Stomach (tissue), 9 donors: ENCODE results near the gene SLC6A3. TPM values are rescaled to one million over a fixed set of nuclear protein-coding genes. Genes with fewer than 3 reads are reported as not detected.

Experiments
- DNase-seq, 2 donors: peaks; one replicate each; pipeline versions ENCODE4 v3.0.0 to v3.0.0-alpha.2; 2013 to 2019
- H3K27ac ChIP-seq, 5 donors: fragments of 200-600 bp in 4 of 5; sonication (generic) in 4 of 5; one replicate each; pipeline ENCODE4 v1.5.1; 2013 to 2019; ENCODE audit warnings: mild to moderate bottlenecking in 1 of 5, moderate library complexity in 1 of 5
- H3K27me3 ChIP-seq, 3 donors: fragments of 200-600 bp; sonication (generic); one replicate each; pipeline ENCODE4 v1.5.1; 2017 to 2019; ENCODE audit warnings: mixed run types in 1 of 3
- H3K36me3 ChIP-seq, 4 donors: fragments of 200-600 bp; sonication (generic); 1 replicate in 3 of 4; 2 replicates in 1 of 4; pipeline ENCODE4 v1.5.1; 2016 to 2019
- H3K4me1 ChIP-seq, 4 donors: fragments of 200-600 bp; sonication (generic); one replicate each; pipeline ENCODE4 v1.5.1; 2016 to 2019
- H3K4me3 ChIP-seq, 4 donors: fragments of 200-600 bp; sonication (generic) in 3 of 4; one replicate each; pipeline ENCODE4 v1.5.1; 2016 to 2019; ENCODE audit warnings: mild to moderate bottlenecking in 1 of 4
- H3K9me3 ChIP-seq, 4 donors: fragments of 200-600 bp; sonication (generic); one replicate each; pipeline ENCODE4 v1.5.1; 2016 to 2019
- EP300 ChIP-seq: sonication (generic); formaldehyde crosslinking; IDR thresholded peaks from one replicate; pipeline ENCODE4 v1.6.1; 2017; ENCODE audit warnings: antibody characterized with exemption
- POLR2A ChIP-seq, 4 donors: fragments of 450-650 bp; IDR thresholded peaks; one replicate each; pipeline ENCODE4 v1.6.1; 2016; ENCODE audit warnings: antibody characterized with exemption in 4 of 4, control low read depth in 2 of 4, mild to moderate bottlenecking in 1 of 4, moderate library complexity in 1 of 4
- POLR2AphosphoS5 ChIP-seq, 3 donors: sonication (generic); formaldehyde crosslinking; IDR thresholded peaks; one replicate each; pipeline ENCODE4 v1.6.1; 2016; ENCODE audit warnings: antibody characterized with exemption in 3 of 3
- WGBS, 5 donors: extraction: QIAGEN DNeasy Blood & Tissue Kit in 3 of 5; methylation state at CpG; one replicate each; pipeline versions ENCODE4 v1.1.5 to v1.1.7; 2013 to 2018; 5-methylcytosine and 5-hydroxymethylcytosine counted together
- intact Hi-C: fragments of 100-400 bp; cut with DNase I; formaldehyde crosslinking; loops from one replicate; pipeline ENCODE4 v1.15.1; 2023; ENCODE audit warnings: low total_unique reads
- polyA plus RNA-seq, 3 donors: library from polyadenylated mRNA; stranded (reverse); fragments of 200-250 nt; gene quantifications; one replicate each; pipeline ENCODE4 v1.2.3, GENCODE V29; 2013
- total RNA-seq, 5 donors: library from RNA; depleted of rRNA; stranded (reverse); fragments of >200 nt; gene quantifications; one replicate each; pipeline versions ENCODE4 v1.1.0 to v1.2.3, GENCODE V29; 2014 to 2016
- TF ChIP-seq, protein P1 (sequence below), 7 experiments: fragments of 450-650 bp in 4 of 7; fragments of 200-600 bp in 3 of 7; sonication (generic) in 3 of 7; IDR thresholded peaks; one replicate each; pipeline ENCODE4 v1.5.1; 2016 to 2019; ENCODE audit warnings: antibody characterized with exemption in 7 of 7, control low read depth in 2 of 7, mild to moderate bottlenecking in 1 of 7
- donor health status: healthy with polysubstance abuse.
- donor health status: Bipolar disorder and iron deficiency.
- donor health status: healthy.

SLC6A3 gene
- total and polyA plus RNA-seq, 8 donors: 0.05 TPM; not detected in 7

DNA sequence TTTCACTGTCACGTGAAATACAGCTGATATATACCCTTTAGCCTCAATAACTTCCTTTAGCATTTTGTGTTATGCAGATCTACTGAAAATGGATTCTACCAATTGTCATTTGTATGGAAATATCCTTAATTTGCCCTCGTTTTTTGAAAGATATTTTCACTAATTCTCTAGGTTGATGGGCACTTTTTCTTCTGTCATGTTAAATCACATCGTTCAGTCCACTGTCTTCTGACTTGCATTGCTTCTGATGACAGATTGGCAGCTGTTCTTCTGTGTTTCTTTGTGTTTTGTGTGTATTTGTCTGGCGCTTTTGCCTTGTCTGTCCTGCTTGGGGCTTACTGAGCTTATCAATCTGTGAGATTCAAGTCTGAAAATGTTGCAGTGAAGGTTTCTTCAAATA is 90.7 kb downstream of the SLC6A3 start:
- H3K36me3 ChIP-seq: no peaks in the 10 kb centered on the region
- H3K4me3 ChIP-seq: no peak overlapping the region
- 39 to 46% (median 43%) methylated on average over 4 of the region's 4 CpGs for whole genome bisulfite sequencing, 5 donors
- no peak overlapping the region for H3K27ac ChIP-seq
- H3K27me3 ChIP-seq: peaks cover 6 to 39% (median 27%) of the 10 kb centered on the region in 3 donors
- intact Hi-C loops: no loop called here
- no peak for DNase-seq
- H3K4me1 ChIP-seq: no peaks in the 10 kb centered on the region
- TF ChIP-seq POLR2A (IDR thresholded peaks at IDR 0.05): no peak
- no peak for TF ChIP-seq POLR2AphosphoS5 (IDR thresholded peaks at IDR 0.05)
- TF ChIP-seq EP300: no peak
- TF ChIP-seq, protein P1, sequence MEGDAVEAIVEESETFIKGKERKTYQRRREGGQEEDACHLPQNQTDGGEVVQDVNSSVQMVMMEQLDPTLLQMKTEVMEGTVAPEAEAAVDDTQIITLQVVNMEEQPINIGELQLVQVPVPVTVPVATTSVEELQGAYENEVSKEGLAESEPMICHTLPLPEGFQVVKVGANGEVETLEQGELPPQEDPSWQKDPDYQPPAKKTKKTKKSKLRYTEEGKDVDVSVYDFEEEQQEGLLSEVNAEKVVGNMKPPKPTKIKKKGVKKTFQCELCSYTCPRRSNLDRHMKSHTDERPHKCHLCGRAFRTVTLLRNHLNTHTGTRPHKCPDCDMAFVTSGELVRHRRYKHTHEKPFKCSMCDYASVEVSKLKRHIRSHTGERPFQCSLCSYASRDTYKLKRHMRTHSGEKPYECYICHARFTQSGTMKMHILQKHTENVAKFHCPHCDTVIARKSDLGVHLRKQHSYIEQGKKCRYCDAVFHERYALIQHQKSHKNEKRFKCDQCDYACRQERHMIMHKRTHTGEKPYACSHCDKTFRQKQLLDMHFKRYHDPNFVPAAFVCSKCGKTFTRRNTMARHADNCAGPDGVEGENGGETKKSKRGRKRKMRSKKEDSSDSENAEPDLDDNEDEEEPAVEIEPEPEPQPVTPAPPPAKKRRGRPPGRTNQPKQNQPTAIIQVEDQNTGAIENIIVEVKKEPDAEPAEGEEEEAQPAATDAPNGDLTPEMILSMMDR (IDR thresholded peaks at IDR 0.05): no peak
- no peaks in the 10 kb centered on the region for H3K9me3 ChIP-seq

DNA sequence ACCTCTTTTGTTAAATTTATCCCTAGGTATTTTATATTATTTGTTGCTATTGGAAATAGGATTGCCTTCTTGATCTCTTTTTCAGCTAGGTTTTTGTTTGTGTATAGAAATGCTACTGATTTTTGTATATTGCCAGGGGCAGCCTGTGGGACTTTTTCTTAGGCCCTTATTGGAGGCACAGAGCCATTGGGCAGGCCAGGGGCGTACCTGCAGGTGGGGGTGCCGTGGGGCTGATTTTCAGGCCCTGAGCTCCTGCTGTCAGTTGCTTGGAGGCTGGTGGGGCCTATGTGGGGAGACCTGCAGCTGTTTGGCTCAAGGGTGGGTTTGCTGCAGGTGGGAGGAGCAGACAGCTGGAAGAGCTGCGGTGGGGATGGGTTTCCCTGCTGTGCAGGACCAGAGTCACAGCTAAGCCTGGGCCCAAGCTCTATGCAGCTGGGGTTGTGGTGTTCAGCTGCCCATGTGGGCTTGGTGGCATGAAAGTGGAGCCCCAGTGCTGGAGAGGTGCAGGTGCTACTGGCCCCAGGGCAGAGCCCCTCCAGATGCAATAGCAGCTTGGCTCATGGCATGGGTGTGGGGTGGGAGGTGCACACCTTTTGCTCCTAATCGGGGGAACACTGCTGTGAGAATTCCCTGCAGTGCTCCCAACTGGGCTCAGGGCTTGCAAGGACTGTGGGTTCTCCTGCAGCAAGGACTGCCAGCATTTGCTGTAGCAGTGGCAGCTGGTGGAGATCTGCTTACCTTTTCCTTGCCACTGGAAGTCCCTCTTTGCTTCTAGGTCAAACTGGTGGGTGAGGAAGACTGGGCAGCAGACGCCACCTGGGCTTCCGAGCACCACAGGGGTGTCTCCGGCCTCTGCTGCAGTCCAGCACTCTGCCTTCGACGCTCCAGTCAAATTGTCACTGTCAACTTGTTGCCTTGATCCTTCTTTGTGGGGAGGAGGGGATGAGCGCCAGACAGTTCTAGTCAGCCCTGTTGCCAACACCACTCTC is 92.7 kb downstream of the SLC6A3 start:
- no peak for DNase-seq
- intact Hi-C loops: no loop called here
- Histone ChIP-seq H3K9me3 (no peaks in the 10 kb centered on the region), H3K36me3 (no peaks in the 10 kb centered on the region), H3K27ac (no peak overlapping the region), H3K27me3 (peaks cover 0 to 18% (median 9%) of the 10 kb centered on the region in 3 donors), H3K4me3 (no peak overlapping the region), H3K4me1 (no peaks in the 10 kb centered on the region)
- TF ChIP-seq, protein P1 (IDR thresholded peaks at IDR 0.05): no peak
- no peak for TF ChIP-seq POLR2A (IDR thresholded peaks at IDR 0.05)
- TF ChIP-seq POLR2AphosphoS5 (IDR thresholded peaks at IDR 0.05): no peak
- WGBS, 5 donors: 69 to 77% (median 73%) methylated on average over 9 to 10 of the region's 10 CpGs

DNA sequence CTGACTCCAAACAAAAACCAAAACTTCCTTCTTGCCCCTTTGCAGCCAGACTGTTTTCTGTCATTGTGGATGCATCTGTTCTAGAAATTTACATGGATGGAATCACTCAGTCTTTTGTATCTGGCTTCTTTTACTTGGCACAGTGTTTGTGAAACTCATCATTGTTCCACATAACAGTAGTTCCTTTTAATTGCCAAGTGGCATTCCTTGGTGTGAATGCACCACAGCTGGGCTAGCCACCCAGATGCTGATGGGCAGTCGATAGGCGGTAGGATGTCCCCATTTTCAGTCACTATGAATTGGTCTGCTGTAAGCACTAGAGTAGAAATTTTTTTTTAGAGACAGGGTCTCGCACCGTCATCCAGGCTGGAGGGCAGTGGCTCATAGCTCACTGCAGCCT is 94.1 kb downstream of the SLC6A3 start:
- H3K4me1 ChIP-seq: peaks cover 0 to 4% (median 3%) of the 10 kb centered on the region in 4 donors
- no peak overlapping the region for H3K27ac ChIP-seq
- TF ChIP-seq, protein P1 (IDR thresholded peaks at IDR 0.05): no peak
- TF ChIP-seq POLR2A (IDR thresholded peaks at IDR 0.05) (no peak), POLR2AphosphoS5 (IDR thresholded peaks at IDR 0.05) (no peak), EP300 (no peak)
- WGBS, 5 donors: 78 to 93% (median 82%) methylated on average over 4 of the region's 4 CpGs
- intact Hi-C loops: no loop called here
- H3K36me3 ChIP-seq: no peaks in the 10 kb centered on the region
- H3K4me3 ChIP-seq: no peak overlapping the region
- peaks cover 0 to 5% (median 0%) of the 10 kb centered on the region in 3 donors for H3K27me3 ChIP-seq
- no peak for DNase-seq
- H3K9me3 ChIP-seq: no peaks in the 10 kb centered on the region

DNA sequence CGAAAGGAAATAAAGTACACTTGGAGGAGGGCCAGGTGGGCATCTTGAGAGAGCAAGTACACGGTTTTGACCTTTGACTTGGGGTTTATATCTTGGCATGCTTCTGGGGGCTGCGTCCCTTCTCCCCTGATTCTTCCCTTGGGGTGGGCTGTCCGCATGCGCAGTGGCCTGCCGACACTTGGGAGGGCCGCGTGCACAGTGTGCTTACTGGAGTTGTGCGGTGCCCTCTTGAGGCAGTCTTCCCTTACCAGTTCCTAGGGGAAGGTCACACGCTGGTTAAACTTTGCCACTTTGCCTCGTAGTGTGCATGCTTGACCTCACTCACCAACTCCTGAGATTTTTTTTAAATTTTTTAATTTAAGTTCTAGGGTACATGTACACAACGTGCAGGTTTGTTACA is 96.0 kb downstream of the SLC6A3 start:
- Histone ChIP-seq H3K9me3 (no peaks in the 10 kb centered on the region), H3K27ac (no peak overlapping the region), H3K27me3 (no peaks in the 10 kb centered on the region), H3K4me1 (peaks cover 7 to 17% (median 14%) of the 10 kb centered on the region in 4 donors), H3K4me3 (no peak overlapping the region), H3K36me3 (no peaks in the 10 kb centered on the region)
- DNase-seq: no peak
- intact Hi-C loops: no loop called here
- TF ChIP-seq EP300 (no peak), POLR2A (IDR thresholded peaks at IDR 0.05) (no peak), POLR2AphosphoS5 (IDR thresholded peaks at IDR 0.05) (no peak)
- TF ChIP-seq, protein P1 (IDR thresholded peaks at IDR 0.05): no peak
- WGBS, 5 donors: 18 to 33% (median 23%) methylated on average over 11 to 12 of the region's 12 CpGs
